Measurements from ENCODE around the gene NQO2.
"Not testable (repeated sequence)": the region's sequence is repeated elsewhere in the genome, so short reads cannot be mapped to it uniquely, and the experiment has no call there.

Gene NQO2

DNA sequence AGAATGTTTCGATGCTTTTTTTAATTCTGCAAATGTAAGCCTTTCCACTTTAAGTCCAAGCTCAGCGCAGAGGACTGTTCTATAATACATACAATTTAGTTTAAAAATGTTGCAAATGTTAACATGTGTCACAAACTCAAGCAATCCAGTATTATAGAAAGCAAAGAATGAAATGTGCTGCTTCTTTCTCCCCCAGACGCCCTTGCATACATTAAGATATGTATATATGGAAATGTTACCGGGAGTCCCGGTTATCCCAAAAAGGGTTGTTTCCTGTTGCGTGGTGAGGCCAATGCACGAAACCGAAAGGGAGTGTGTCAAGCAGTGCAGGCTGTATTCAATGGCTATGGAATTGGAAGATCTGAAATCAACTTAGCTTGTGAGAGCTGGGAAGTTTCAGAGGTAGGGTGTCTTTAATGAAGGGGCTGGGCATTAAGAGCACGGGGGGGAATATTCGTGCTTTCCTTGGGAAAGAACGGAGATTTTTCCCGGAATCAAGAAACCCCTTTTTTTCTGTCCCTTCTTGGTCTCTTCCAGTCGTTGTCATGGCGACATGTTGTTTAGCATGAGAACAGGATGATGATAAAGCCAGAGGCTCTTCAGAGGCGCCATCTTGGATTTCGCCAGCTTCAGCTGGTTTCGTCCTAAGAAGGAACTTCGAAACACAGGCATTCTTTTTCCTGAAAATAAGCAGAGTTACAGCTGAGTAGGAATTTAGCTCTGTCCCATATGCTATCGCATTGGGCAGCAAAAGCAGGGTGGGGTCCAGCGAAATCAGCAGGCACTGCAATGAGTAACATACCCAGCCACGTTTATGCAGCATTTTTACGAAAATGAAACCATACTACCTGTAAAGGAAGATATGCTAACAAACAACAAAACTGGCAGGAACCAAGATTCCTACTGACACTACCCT, 10.1 kb upstream of the NQO2 start:
- peak; percentile 85 for DNase-seq

DNA sequence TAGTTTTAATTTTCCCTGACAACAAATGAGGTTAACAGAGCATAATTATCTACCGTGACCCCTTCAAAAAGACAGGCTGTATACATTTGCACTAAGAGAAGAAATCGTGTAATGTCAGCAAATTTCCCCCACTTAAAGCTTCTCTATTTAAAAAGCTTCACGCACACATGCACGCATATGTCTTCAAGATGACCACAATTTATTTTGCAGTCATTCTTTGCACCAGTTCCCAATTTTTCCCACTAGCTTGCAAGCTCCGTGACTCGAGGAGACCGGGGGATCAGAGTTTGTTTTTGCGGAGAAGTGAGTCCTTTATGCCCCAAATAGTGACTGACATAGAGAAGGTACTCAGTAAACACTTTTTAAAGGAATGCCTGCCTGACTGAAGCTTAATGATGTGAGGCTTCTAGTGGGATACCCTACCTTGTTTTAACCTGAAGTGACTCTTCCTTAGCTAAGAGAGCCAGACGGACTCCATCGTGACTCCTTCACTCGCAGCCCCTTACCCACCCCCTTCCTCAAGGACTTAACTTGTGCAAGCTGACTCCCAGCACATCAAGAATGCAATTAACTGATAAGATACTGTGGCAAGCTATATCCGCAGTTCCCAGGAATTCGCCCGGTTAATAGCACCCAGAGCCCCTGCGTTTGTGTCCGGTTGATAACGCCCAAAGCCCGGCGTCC, 9.3 kb upstream of the NQO2 start:
- no peak for DNase-seq

DNA sequence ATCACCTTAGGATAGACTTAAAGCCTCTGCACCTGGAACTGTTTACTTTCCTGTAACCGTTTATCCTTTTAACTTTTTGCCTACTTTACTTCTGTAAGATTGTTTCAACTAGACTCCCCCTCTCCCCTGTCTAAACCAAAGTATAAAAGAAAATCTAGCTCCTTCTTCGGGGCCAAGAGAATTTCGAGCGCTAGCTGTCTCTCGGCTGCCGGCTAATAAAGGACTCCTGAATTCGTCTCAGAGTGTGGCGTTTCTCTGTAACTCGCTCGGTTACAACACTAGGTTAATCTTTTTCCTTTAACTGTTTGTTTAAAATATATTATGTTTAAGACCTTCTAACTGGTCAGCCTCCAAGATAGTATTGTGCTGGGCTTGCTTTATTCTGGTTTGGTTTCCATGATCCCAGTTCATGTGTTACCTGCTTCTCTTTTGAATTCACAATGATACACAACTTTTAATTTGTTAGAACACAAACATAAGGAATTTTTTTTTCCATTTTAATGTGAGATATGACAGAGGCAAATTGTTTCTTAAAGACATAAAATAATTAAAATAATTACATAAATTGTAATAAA, 8.7 kb upstream of the NQO2 start:
- DNase-seq = no peak

DNA sequence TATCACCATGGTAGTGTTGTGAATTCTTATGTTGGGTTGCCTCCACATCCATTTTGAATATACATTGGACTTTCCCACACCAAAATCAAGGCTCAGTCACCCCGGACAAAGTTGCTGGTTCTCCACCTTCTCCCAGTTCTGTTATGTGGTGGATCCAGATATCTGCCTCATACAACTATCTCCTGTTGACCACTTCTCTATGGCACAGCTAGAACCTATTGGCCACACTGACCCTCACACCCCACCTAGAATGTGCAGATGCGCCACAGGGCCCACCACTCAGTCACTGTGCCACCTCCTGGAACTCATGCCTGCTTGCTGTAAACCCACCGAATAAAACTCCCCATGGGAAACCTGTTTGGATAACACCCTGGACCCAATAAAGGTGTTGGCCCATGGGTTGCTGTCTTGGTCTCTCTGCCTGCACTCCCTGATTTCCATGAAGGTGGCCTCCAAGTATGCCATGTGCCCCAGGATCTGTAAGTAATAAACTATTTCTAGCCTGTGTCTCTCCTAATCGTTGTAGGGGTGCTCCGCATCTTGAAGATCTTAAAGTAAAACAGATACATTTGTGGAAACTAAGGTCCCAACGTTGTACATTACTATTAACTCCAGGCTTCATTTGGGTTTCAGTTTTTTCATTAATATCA, 7.2 kb upstream of the NQO2 start:
- DNase-seq = no peak

DNA sequence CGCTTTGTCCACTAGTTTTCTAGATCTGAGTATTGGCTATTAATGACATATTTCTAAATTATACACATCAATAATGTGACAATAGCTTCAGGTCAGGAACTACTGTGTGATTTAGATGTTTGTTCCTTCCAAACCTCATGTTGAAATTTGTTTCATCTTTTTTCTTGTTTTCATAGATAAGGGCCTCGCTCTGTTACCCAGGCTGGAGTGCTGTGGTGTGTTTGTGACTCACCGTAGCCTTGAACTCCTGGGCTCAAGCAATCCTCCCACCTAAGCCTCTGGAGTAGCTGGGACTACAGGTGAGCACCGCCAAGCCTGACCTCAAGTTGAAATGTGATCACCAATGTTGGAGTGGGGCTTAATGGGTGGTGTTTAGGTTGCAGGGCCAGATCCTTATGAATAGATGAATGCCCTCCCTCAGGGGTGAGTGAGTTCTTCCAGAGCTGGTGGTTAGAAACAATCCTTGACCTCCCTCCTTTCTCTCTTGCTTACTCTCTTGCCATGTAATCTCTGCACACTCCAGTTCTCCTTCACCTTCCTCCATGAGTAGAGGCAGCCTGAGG, 5.9 kb upstream of the NQO2 start:
- no peak for DNase-seq

DNA sequence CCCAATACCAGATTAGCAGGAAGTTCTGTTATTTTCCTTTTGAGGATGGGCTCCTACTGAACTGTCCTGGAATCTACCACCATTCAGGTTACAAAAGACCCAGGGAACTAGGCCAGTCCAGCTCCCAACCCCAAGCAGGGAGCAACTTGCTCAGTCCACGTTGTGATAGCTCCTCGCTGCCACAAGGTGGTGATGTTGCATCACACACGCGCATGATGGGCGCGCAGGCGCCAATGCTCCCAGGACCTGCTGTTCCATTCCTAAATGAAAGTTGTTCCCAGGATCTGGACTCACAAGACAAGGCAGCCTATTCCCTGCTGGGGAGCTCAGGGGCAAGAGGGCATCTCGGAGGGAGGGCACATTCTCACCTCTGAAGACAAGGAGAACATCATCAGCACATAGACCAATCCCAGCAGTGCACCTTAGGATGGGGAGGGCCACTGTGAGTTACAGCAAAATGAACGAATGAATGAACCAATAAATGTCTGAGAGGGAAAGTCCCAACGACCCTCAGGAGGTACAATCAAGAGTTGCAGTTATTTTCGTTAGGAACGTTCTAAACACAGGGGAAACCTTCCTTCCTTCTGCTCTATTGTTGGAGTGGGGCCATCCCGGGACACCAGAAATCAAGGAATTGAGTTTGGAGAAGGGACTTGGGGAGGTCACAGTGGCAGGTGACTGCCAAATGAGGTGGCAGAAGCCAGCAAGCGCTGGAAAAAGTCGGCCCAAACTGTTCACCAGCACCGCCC, 1.3 kb upstream of the NQO2 start:
- DNase-seq = not testable (repeated sequence)

DNA sequence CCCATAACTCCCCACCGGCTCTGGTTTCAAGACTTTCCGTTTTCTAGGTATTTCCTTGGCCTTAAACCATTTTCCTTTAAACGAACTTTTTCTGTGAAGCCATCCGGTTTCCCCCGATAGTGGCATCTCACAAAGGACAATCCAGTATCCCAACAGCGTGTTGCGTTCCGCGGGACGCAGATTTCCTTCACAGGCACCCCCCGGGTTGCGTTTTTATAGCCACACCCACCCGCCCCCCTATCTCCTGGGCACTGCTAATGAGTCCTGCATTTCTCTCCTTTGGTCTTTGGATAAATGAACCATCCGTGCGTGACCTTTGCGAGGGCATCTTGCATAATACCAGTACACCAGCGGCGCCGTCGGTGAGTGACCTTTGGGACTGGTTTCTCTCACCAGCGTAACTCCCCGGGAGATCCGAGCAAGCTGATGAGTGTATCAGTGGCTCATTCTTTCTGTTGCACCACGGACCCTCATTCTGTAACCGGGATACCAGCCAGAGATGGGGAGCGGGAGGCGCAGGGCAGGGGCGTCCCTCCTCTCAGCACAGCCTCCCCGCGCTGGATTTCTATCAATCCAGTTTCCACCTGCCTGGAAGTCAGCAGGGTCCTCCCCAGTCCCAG, 586 bp upstream of the NQO2 start:
- DNase-seq = no peak

DNA sequence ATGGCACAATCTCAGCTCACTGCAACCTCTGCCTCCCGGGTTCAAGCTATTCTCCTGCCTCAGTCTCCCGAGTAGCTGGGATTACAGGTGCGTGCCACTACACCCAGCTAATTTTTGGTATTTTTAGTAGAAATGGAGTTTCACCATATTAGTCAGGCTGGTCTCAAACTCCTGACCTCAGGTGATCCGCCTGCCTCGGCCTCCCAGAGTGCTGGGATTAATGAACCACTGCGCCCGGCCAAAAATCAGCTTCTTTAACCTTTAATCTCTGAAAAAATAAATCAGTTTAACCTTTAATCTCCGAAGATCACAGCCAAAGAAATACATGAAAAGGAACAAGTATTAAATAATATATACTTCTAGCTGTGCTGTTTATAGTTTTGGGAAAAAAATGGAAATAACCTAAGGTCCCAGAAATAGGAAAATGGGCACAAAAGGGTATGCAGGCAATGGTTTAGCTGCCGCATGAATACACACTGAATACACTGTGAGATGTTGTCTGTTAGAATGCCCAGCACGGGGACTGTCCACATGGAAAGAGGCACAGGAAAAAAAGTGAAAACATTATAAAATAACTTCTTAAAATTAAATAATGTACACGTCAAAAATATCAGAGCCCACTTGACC, 1.6 kb downstream of the NQO2 start:
- DNase-seq = no peak

DNA sequence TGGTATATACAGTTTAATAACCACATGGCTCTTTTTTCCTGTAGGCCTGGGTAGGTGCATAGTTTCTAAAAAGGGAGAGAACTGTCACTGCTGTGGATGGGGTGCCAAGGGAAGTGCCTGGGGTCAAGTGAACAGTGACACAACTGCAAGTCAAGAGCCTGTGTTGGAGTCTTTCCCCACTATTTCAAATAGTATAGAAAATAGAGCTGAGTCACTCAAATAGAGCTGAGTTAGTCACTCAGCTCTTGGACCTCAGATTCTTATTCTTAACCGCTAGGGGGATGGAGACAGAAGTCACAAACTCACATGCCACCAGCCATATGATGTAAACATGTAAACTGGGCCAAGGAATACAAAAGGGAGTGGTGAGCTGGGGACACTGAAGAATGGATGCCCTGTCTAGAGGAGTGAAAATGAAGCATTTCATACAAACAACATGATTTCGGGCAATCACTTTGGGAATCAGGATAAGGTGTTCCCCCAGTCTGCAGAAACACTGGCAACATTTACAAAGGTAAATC, 2.1 kb downstream of the NQO2 start:
- no peak for DNase-seq

DNA sequence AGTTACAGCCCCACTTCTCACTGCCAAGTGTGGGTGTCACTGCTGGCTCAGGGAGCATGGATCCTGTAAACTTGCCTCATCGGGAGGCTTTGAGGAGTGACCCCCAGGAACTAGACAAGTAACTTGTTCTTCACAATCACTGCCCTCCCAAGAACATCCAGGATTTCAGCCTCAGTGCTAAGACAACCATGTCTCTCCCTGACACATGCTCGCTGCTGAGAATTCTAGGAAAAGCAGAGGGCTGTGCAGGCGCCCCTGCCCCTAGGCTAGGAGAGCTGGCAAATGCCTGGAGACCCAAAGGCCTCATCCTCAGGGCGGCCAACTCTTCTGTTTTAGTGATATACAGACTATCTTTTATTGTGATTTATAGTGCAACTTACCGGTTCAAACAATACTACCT, 3.5 kb downstream of the NQO2 start:
- not testable (repeated sequence) for DNase-seq

DNA sequence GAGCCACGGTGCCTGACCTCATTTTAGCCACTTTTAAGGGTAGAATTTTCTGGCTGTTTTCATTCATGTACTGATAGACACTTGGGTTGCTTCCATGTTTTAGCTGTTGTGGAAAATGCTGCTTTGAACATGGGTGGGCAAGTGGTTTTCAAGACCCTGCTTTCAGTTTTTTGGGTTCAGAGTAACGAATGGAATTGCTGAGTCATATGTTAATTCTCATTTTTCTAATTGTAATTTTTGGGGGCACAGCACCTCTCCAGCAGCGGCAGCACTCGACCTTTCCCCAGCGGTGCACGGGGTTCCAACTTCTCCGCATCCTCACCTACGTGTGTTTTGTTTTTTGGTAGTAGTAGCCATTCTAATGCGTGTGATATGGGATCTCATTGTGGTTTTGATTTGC, 5.4 kb downstream of the NQO2 start:
- DNase-seq = no peak

DNA sequence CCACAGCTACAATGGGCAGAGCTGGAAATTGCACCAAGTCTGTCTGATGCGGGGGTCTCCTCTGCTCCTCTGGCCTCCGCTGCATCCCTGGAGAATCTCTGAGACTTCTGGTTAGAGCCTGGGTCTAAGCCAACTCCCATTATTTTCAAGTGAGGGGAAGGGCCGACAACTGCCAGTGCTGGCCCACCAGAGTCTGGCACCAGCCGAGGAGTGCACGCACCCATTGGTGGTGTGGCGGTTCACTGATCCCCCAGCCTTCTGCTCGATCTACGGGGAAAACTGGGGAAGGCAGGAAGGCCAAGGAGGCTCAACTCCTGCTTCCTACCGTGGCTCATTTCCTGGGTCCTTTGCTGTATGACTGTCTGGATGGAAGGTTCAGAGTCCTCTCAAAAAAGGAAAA, 6.2 kb downstream of the NQO2 start:
- DNase-seq = no peak

DNA sequence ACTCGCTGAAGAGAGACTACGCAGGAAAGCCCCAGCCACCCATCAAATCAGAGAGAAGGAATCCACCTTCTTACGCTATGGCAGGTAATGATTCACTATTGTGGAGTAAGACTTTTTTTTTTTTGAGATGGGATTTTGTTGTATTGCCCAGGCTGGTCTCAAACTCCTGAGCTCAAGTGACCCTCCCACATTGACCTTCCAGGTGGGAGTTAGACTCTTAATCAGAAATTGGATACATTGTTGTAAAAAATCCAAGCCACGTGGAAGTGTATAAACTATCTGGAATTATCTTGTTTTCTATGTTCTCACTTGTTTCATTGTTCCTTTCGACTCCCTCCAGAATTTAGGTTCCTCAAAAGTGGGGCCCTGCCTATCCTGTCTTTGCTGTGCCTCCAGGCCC, 6.8 kb downstream of the NQO2 start:
- DNase-seq = no peak

DNA sequence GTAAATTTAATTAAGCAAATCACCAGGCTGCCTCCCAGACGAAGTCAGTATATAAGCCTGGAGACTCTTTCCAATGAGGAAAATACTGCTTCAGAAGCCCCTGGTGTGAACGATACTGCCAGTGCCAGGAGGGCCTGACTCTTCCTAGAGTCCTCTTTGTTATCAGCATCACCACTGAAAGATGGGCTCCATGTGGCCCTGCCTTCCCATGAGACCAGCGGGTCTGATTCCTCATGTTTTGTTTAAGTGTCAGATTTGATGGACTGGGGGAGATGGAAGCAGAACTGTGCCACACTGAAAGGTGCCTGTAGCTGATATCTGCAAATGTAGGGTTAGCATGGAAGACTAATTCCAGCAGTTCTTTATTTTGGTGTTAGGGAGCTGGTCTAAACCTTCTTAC, 7.9 kb downstream of the NQO2 start:
- DNase-seq = no peak

DNA sequence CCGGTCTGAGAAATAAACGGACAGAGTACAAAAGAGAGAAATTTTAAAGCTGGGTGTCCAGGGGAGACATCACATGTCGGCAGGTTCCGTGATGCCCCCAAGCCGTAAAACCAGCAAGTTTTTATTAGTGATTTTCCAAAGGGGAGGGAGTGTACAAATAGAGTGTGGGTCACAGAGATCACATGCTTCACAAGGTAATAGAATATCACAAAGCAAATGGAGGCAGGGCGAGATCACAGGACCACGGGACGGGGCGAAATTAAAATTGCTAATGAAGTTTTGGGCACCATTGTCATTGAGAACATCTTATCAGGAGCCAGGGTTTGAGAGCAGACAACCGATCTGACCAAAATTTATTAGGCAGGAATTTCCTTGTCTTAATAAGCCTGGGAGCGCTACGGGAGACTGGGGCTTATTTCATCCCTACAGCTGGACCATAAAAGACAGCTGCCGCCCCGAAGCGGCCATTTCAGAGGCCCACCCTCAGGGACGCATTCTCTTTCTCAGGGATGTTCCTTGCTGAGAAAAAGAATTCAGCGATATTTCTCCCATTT, 9.1 kb downstream of the NQO2 start:
- not testable (repeated sequence) for DNase-seq

DNA sequence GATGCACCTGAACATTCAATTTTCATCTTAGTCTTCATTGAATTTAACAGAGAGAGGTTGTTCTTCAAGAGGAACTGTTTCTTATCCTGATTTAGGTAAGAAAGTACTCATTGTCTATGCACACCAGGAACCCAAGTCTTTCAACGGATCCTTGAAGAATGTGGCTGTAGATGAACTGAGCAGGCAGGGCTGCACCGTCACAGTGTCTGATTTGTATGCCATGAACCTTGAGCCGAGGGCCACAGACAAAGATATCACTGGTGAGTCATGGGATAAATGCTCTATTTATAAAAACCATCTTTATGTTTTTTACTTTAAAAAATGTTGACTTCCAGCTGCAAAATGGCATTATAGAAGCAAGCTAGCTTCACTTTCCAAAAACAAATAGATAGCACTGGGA, 10.2 kb downstream of the NQO2 start:
- no peak for DNase-seq

DNA sequence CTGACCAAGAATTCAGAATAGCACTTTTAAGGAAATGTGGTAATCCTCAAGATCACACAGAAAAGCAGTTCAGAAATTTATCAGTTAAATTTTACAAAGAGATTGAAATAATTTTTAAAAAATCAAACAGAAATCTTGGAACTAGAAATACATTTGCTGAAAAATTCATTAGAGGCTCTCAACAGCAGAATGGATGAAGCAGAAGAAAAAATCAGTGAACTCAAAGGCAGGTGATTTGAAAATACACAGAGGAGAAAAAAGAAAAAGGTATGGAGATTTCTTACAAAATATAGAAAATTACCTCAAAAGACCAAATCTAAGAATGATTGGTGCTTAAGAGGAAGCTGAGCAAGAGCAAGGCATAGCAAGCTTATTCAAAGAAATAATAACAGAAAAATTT, 11.5 kb downstream of the NQO2 start:
- no peak for DNase-seq

DNA sequence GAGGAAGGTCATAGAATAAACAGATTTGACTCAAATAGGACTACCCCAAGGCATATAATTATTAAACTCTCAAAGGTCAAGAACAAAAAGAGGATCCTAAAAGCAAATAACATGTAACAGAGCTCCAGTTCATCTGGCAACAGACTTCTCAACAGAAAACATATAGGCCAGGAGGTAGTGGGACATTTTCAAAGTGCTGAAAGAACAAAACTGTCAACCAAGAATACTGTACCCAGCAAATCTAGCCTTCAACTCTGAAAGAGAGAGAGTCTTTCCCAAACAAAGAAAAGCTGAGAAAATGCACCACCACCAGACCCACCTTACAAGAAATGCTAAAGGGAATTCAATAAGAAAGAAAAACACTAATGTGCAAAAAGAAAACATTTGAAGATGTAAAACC, 11.9 kb downstream of the NQO2 start:
- no peak for DNase-seq

DNA sequence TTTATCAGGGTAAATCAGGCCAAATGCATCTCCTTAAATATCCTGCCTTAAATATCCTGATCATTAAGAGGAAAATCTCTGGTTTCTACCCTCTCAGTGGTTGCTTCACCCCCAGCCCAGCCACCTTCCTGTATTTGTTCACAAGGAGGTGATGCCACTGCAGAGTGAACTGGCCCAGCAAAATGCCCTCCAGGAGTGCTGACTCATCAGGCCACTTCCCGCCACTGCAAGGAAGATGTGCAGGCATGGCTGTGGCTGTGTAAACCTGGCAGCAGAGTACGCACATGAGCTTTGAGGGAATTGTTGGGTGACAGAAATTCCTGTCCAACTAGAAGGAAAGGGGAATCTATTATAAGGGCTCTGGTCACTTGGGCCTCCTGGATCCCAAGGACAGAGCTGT, 13.8 kb downstream of the NQO2 start:
- DNase-seq = no peak

DNA sequence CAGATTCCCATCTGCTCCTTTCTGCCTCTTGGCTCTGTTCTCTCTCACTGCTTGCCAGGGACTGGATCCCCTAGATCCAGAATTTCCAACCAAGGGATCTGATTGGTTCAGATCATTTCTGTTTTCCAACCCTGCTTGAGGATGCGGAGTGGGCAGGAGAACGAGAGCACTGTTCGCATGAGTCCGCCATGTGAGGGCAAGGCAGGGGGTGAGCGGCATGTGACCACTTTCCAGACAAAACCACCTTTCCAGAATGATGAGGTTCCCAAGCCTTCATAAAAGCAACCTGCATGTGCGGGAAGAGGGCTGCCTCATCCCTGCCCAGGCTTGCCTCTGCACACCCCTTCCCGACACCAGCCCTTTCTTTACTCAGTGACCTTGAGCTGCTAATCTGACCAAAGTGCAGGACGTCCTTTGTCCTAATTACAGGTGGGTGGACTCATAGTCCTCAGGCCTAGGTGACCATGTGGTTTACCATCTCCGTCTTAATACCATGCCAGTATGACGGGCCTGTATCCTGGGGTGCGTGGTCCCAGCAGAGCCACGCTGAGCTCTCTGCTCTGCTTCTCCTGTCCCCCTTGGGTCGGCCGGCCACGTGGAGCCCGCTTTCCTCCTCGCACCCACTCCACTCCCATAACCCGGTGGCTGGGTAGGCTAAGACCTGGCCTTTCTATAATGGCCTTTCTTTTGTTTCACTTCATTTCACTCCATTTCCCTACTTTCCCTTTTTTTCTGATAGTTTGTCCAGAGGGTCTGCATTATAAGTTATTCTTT, 14.4 kb downstream of the NQO2 start:
- no peak for DNase-seq
